Calu3 (cell line): ENCODE results near the gene SF1. TPM values are rescaled to one million over a fixed set of nuclear protein-coding genes. Genes with fewer than 3 reads are reported as not detected.
"Not testable (repeated sequence)": the region's sequence is repeated elsewhere in the genome, so short reads cannot be mapped to it uniquely, and the experiment has no call there.

Experiments
- BruUV-seq: library from RNA; stranded (reverse); fragments of 400-500 nt; replicated peaks from 2 replicates; lab custom pipeline; 2021; lab: Mats Ljungman, UMichigan
- CTCF ChIA-PET: fragments of 300-600 bp; sonication (Branson Sonifier 250); formaldehyde crosslinking; loops from one replicate; lab custom pipeline; 2022; ENCODE audit warnings: antibody characterized with exemption; lab: Charles Lee
- DNase-seq: peaks from one replicate; pipeline ENCODE4 v3.0.0; 2022
- H3K27ac Mint-ChIP-seq: one replicate; pipeline ENCODE4 v1.8.0; 2022; ENCODE audit warnings: mixed read lengths; ENCODE audit not compliant: unreplicated experiment
- H3K27me3 Mint-ChIP-seq: one replicate; pipeline ENCODE4 v1.8.0; 2022; ENCODE audit warnings: mixed read lengths; ENCODE audit not compliant: unreplicated experiment
- H3K36me3 Mint-ChIP-seq: one replicate; pipeline ENCODE4 v1.8.0; 2022; ENCODE audit warnings: mild to moderate bottlenecking, moderate library complexity, mixed read lengths; ENCODE audit not compliant: insufficient read depth, unreplicated experiment
- H3K4me1 Mint-ChIP-seq: one replicate; pipeline ENCODE4 v1.8.0; 2022; ENCODE audit warnings: mild to moderate bottlenecking, low read depth, mixed read lengths; ENCODE audit not compliant: unreplicated experiment
- H3K4me3 Mint-ChIP-seq: one replicate; pipeline ENCODE4 v1.8.0; 2022; ENCODE audit warnings: mild to moderate bottlenecking, low read depth, moderate library complexity, mixed read lengths; ENCODE audit not compliant: unreplicated experiment
- H3K9me3 Mint-ChIP-seq: one replicate; pipeline ENCODE4 v1.8.0; 2022; ENCODE audit warnings: low read depth, mixed read lengths; ENCODE audit not compliant: unreplicated experiment
- intact Hi-C: fragments of 100-400 bp; cut with micrococcal nuclease; formaldehyde crosslinking; loops from one replicate; pipeline ENCODE4 v1.10.0; 2022; ENCODE audit not compliant: unreplicated experiment
- total RNA-seq: library from RNA; stranded (reverse); gene quantifications from 2 replicates; pipeline ENCODE4 v1.2.3, GENCODE V29; 2022
- TF ChIP-seq, protein P1 (sequence below): fragments of 200-600 bp; IDR thresholded peaks from one replicate; pipeline ENCODE4 v1.8.0; 2022; ENCODE audit warnings: antibody characterized with exemption; ENCODE audit not compliant: unreplicated experiment

SF1 gene
- total RNA-seq, 1 experiment from 2014 or later = 312 TPM

- TF ChIP-seq, protein P1, sequence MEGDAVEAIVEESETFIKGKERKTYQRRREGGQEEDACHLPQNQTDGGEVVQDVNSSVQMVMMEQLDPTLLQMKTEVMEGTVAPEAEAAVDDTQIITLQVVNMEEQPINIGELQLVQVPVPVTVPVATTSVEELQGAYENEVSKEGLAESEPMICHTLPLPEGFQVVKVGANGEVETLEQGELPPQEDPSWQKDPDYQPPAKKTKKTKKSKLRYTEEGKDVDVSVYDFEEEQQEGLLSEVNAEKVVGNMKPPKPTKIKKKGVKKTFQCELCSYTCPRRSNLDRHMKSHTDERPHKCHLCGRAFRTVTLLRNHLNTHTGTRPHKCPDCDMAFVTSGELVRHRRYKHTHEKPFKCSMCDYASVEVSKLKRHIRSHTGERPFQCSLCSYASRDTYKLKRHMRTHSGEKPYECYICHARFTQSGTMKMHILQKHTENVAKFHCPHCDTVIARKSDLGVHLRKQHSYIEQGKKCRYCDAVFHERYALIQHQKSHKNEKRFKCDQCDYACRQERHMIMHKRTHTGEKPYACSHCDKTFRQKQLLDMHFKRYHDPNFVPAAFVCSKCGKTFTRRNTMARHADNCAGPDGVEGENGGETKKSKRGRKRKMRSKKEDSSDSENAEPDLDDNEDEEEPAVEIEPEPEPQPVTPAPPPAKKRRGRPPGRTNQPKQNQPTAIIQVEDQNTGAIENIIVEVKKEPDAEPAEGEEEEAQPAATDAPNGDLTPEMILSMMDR = no peak
- no peak overlapping the region for H3K4me3 Mint-ChIP-seq
- intact Hi-C loops = no loop called here
- no peak for DNase-seq
- peaks cover 21% of the 10 kb centered on the region for H3K36me3 Mint-ChIP-seq
- CTCF ChIA-PET = no interaction called here
- BruUV-seq = no TSS peak
- H3K9me3 Mint-ChIP-seq = no peaks in the 10 kb centered on the region
- H3K27me3 Mint-ChIP-seq = no peaks in the 10 kb centered on the region
- no peak overlapping the region for H3K27ac Mint-ChIP-seq
- no peaks in the 10 kb centered on the region for H3K4me1 Mint-ChIP-seq
Measured at GRCh38 chr11:64823568-64824119, 45.3 kb upstream of the SF1 start.

- H3K4me1 Mint-ChIP-seq = peaks cover 10% of the 10 kb centered on the region
- H3K36me3 Mint-ChIP-seq = peaks cover 4% of the 10 kb centered on the region
- CTCF ChIA-PET = no interaction called here
- intact Hi-C loops = no loop called here
- no peaks in the 10 kb centered on the region for H3K27me3 Mint-ChIP-seq
- TF ChIP-seq, protein P1 = no peak
- no peaks in the 10 kb centered on the region for H3K9me3 Mint-ChIP-seq
- no peak overlapping the region for H3K27ac Mint-ChIP-seq
- no peak for DNase-seq
- no TSS peak for BruUV-seq
- no peak overlapping the region for H3K4me3 Mint-ChIP-seq
Measured at GRCh38 chr11:64817476-64817875, 39.1 kb upstream of the SF1 start.

DNA sequence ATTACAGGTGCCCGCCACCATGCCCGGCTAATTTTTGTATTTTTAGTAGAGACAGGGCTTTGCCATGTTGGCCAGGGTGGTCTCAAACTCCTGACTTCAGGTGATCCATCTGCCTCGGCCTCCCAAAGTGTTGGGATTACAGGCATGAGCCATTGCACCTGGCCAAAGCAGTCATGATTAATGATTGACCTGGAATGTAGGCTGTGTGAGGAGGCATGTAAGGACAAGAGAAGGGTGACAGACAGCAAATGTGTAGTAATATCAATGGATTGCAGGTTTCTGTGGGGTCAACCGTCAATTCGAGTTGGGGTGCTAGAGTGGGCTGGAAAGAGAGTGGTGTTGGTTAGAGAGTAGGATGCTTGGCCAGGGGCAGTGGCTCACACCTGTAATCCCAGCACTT lies 37.1 kb upstream of the SF1 start:
- H3K36me3 Mint-ChIP-seq, H3K4me1 Mint-ChIP-seq, H3K27me3 Mint-ChIP-seq, DNase-seq, BruUV-seq, H3K4me3 Mint-ChIP-seq, intact Hi-C loops, H3K9me3 Mint-ChIP-seq: not testable (repeated sequence)
- peak overlapping the region; percentile 7 for H3K27ac Mint-ChIP-seq
- CTCF ChIA-PET = interaction anchor here (0.7 kb wide), 1 partner anchor 295 kb away, joined by 3 read pairs; no protein-coding TSS in a partner anchor

GRCh38 chr11:64814712-64815187 lies 36.4 kb upstream of the SF1 start:
- CTCF ChIA-PET = no interaction called here
- TF ChIP-seq, protein P1 = no peak
- DNase-seq = no peak
- no peak overlapping the region for H3K4me3 Mint-ChIP-seq
- no peaks in the 10 kb centered on the region for H3K27me3 Mint-ChIP-seq
- H3K4me1 Mint-ChIP-seq = peaks cover 10% of the 10 kb centered on the region
- H3K36me3 Mint-ChIP-seq = peaks cover 14% of the 10 kb centered on the region
- no TSS peak for BruUV-seq
- intact Hi-C loops = no loop called here
- no peaks in the 10 kb centered on the region for H3K9me3 Mint-ChIP-seq
- H3K27ac Mint-ChIP-seq = no peak overlapping the region

DNA sequence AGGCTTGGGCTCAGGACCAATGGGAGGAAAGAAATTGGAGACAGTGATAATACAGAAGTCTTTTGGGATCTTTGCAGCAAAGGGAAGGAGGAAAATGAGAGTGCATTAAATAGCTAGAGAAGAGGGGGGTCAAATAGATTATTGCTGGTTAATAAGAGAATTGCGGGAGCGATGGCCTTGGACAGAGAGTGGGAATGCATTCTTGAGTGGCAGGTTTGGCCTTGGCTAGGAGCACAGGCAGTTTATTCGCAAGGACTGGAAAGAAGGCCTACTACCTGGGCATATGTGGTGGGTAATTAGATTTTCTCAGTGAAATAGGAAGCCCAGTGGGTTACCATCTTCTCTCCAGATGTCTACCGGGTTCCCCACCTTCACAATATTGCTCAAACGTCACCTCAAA lies 35.5 kb upstream of the SF1 start:
- H3K4me3 Mint-ChIP-seq = no peak overlapping the region
- CTCF ChIA-PET = no interaction called here
- no peak overlapping the region for H3K27ac Mint-ChIP-seq

More for the DNA sequence above, 35.5 kb upstream of the SF1 start:
- TF ChIP-seq, protein P1 = no peak
- H3K9me3 Mint-ChIP-seq = no peaks in the 10 kb centered on the region
- no peaks in the 10 kb centered on the region for H3K27me3 Mint-ChIP-seq
- no TSS peak for BruUV-seq
- no peak for DNase-seq
- intact Hi-C loops = no loop called here
- peaks cover 22% of the 10 kb centered on the region for H3K36me3 Mint-ChIP-seq
- H3K4me1 Mint-ChIP-seq = peaks cover 10% of the 10 kb centered on the region
